ENCODE results near the gene ACSS3.

ACSS3 gene

DNA sequence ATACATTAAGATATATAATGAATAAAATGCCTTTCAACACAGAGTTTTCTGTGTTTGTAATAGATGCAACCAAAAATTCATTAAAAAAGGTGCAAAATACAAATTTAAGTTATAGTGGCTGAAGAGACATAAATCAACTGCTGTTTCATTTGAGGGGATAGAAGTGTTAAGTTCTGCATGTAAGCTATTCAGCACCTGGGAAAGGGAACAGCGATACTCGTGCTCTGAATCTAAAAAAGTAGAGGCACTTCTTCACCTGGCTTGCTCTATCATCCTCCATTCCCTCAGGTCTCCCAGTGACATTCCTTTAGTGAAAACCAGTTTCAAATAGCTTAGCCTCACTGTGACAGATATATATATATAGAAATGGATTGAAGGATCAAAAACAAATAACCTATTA is 222.6 kb downstream of the ACSS3 start:
- no peak for DNase-seq

- no peak for DNase-seq
Observed at GRCh38 chr12:81303935-81304334, 226.1 kb downstream of the ACSS3 start.

Data from NCI-H1417 (cell line).